Tibial artery (tissue), 4 donors: ENCODE data around the gene AP3S1.
"Not testable (repeated sequence)": the region's sequence is repeated elsewhere in the genome, so short reads cannot be mapped to it uniquely, and the experiment has no call there.

ENCODE experiments used
- DNase-seq, 2 donors: peaks; one replicate each; pipeline ENCODE4 v3.0.0-alpha.2; 2019
- H3K27ac ChIP-seq, 2 donors: fragments of 200-600 bp; sonication (generic) in 1 of 2; 1 replicate in 1 of 2; 2 replicates in 1 of 2; pipeline ENCODE4 v1.5.1; 2018 to 2019; ENCODE audit warnings: mild to moderate bottlenecking in 1 of 2
- H3K27me3 ChIP-seq, 2 donors: fragments of 200-600 bp; sonication (generic) in 1 of 2; one replicate each; pipeline versions ENCODE4 v1.5.1 to v1.6.0; 2016 to 2019
- H3K36me3 ChIP-seq, 3 donors: fragments of 200-600 bp; sonication (generic) in 2 of 3; one replicate each; pipeline ENCODE4 v1.5.1; 2016 to 2019; ENCODE audit warnings: mild to moderate bottlenecking in 2 of 3
- H3K4me1 ChIP-seq, 4 donors: fragments of 200-600 bp; sonication (generic) in 2 of 4; 1 replicate in 3 of 4; 2 replicates in 1 of 4; pipeline ENCODE4 v1.5.1; 2016 to 2019
- H3K4me3 ChIP-seq, 2 donors: fragments of 200-600 bp; sonication (generic) in 1 of 2; 1 replicate in 1 of 2; 2 replicates in 1 of 2; pipeline ENCODE4 v1.5.1; 2018 to 2019; ENCODE audit warnings: mild to moderate bottlenecking in 2 of 2
- H3K9me3 ChIP-seq, 3 donors: fragments of 200-600 bp; sonication (generic) in 1 of 3; one replicate each; pipeline ENCODE4 v1.5.1; 2016 to 2019
- CTCF ChIP-seq, 2 experiments: fragments of 200-600 bp in 1 of 2; fragments of 450-650 bp in 1 of 2; IDR thresholded peaks; one replicate each; pipeline ENCODE4 v1.5.1; 2017 to 2019; ENCODE audit warnings: antibody characterized with exemption in 2 of 2, mild to moderate bottlenecking in 1 of 2, moderate library complexity in 1 of 2
- intact Hi-C: fragments of 100-400 bp; cut with DNase I; formaldehyde crosslinking; loops from one replicate; pipeline ENCODE4 v1.15.0; 2023; ENCODE audit warnings: low total_unique reads

Gene AP3S1

GRCh38 chr5:115920171-115920725 lies 78.5 kb downstream of the AP3S1 start:
- TF ChIP-seq CTCF (IDR thresholded peaks at IDR 0.05) = no peak
- H3K36me3 ChIP-seq = peaks cover 0 to 6% (median 4%) of the 10 kb centered on the region in 3 donors
- DNase-seq = no peak
- H3K4me3 ChIP-seq = no peak overlapping the region
- no peak overlapping the region for H3K27ac ChIP-seq
- H3K27me3 ChIP-seq = no peaks in the 10 kb centered on the region
- intact Hi-C loops = no loop called here
- H3K9me3 ChIP-seq = no peaks in the 10 kb centered on the region
- H3K4me1 ChIP-seq = no peaks in the 10 kb centered on the region

GRCh38 chr5:115928578-115929407 lies 87.1 kb downstream of the AP3S1 start:
- DNase-seq, H3K36me3 ChIP-seq, intact Hi-C loops: not testable (repeated sequence)

GRCh38 chr5:115930171-115930570 lies 88.4 kb downstream of the AP3S1 start:
- intact Hi-C loops, H3K27me3 ChIP-seq, H3K9me3 ChIP-seq, H3K4me1 ChIP-seq, H3K27ac ChIP-seq, H3K4me3 ChIP-seq, H3K36me3 ChIP-seq, DNase-seq: not testable (repeated sequence)

More at GRCh38 chr5:115928578-115929407, 87.1 kb downstream of the AP3S1 start:
- not testable (repeated sequence) for H3K27ac ChIP-seq, H3K9me3 ChIP-seq, H3K27me3 ChIP-seq, H3K4me1 ChIP-seq, H3K4me3 ChIP-seq

GRCh38 chr5:115930630-115931337 lies 89.0 kb downstream of the AP3S1 start:
- no peak for TF ChIP-seq CTCF (IDR thresholded peaks at IDR 0.05)
- H3K4me3 ChIP-seq = no peak overlapping the region
- no peaks in the 10 kb centered on the region for H3K36me3 ChIP-seq
- no peak for DNase-seq
- no peak overlapping the region for H3K27ac ChIP-seq
- no peaks in the 10 kb centered on the region for H3K9me3 ChIP-seq
- H3K4me1 ChIP-seq = no peaks in the 10 kb centered on the region
- no peaks in the 10 kb centered on the region for H3K27me3 ChIP-seq
- intact Hi-C loops = no loop called here

GRCh38 chr5:115932991-115933390 lies 91.3 kb downstream of the AP3S1 start:
- TF ChIP-seq CTCF (IDR thresholded peaks at IDR 0.05) = no peak
- Histone ChIP-seq H3K27ac (no peak overlapping the region), H3K27me3 (no peaks in the 10 kb centered on the region), H3K36me3 (no peaks in the 10 kb centered on the region), H3K9me3 (no peaks in the 10 kb centered on the region), H3K4me1 (no peaks in the 10 kb centered on the region), H3K4me3 (no peak overlapping the region)
- no peak for DNase-seq
- intact Hi-C loops = no loop called here

GRCh38 chr5:115934388-115934974 lies 92.7 kb downstream of the AP3S1 start:
- intact Hi-C loops = no loop called here

More at GRCh38 chr5:115934388-115934974, 92.7 kb downstream of the AP3S1 start:
- Histone ChIP-seq H3K36me3 (no peaks in the 10 kb centered on the region), H3K27ac (no peak overlapping the region), H3K27me3 (no peaks in the 10 kb centered on the region), H3K4me3 (no peak overlapping the region), H3K4me1 (no peaks in the 10 kb centered on the region), H3K9me3 (no peaks in the 10 kb centered on the region)
- TF ChIP-seq CTCF (IDR thresholded peaks at IDR 0.05) = no peak
- no peak for DNase-seq
